Cardiac muscle cell (in vitro differentiated cells and primary cell): ENCODE results near the gene CCDC30. TPM values are rescaled to one million over a fixed set of nuclear protein-coding genes. Genes with fewer than 3 reads are reported as not detected.

Source experiments
- DNase-seq, 2 donors: peaks; one replicate each; pipeline versions ENCODE4 v3.0.0 to v3.0.0-alpha.2; 2010 to 2017; ENCODE audit warnings: low read depth in 1 of 2, low spot score in 1 of 2
- H3K27ac ChIP-seq: fragments of 200-600 bp; sonication (generic); 2 replicates; pipeline ENCODE4 v1.5.1; 2016
- H3K27me3 ChIP-seq: fragments of 200-600 bp; sonication (generic); 2 replicates; pipeline ENCODE4 v1.6.0; 2016; ENCODE audit warnings: control low read depth
- H3K36me3 ChIP-seq: fragments of 200-600 bp; sonication (generic); 2 replicates; pipeline ENCODE4 v1.5.1; 2016; ENCODE audit warnings: control low read depth
- H3K4me1 ChIP-seq: fragments of 200-600 bp; sonication (generic); 2 replicates; pipeline ENCODE4 v1.8.1; 2017; ENCODE audit warnings: low read depth, mild to moderate bottlenecking, mixed run types
- H3K4me3 ChIP-seq: fragments of 200-600 bp; sonication (generic); 2 replicates; pipeline ENCODE4 v1.5.1; 2016; ENCODE audit warnings: mild to moderate bottlenecking
- H3K9me3 ChIP-seq: fragments of 200-600 bp; sonication (generic); 2 replicates; pipeline ENCODE4 v1.5.1; 2017; ENCODE audit warnings: low read depth, mild to moderate bottlenecking, control low read depth
- polyA plus RNA-seq: library from polyadenylated mRNA; unstranded; fragments of >200 nt; fragmentation: Nextera tagmentation; extraction: Ambion mirVana; gene quantifications from 2 replicates; pipeline ENCODE4 v1.2.1, GENCODE V29; 2016
- total RNA-seq: library from RNA; depleted of rRNA; stranded (reverse); fragments of >200 nt; gene quantifications from 2 replicates; pipeline ENCODE4 v1.2.3, GENCODE V29; 2016
- TF ChIP-seq, protein P1 (sequence below): IDR thresholded peaks from 2 replicates; pipeline ENCODE4 v1.5.1; 2012; ENCODE audit warnings: low read depth, mild to moderate bottlenecking, low read length

CCDC30 gene
- total and polyA plus RNA-seq, 2 experiments from 2014 or later, result 1.8 to 4.2 TPM

- H3K4me3 ChIP-seq, result no peak overlapping the region
- no peak overlapping the region for H3K27ac ChIP-seq
- no peaks in the 10 kb centered on the region for H3K36me3 ChIP-seq
- no peak for DNase-seq
- no peaks in the 10 kb centered on the region for H3K27me3 ChIP-seq
- H3K9me3 ChIP-seq, result no peaks in the 10 kb centered on the region
- TF ChIP-seq, protein P1, sequence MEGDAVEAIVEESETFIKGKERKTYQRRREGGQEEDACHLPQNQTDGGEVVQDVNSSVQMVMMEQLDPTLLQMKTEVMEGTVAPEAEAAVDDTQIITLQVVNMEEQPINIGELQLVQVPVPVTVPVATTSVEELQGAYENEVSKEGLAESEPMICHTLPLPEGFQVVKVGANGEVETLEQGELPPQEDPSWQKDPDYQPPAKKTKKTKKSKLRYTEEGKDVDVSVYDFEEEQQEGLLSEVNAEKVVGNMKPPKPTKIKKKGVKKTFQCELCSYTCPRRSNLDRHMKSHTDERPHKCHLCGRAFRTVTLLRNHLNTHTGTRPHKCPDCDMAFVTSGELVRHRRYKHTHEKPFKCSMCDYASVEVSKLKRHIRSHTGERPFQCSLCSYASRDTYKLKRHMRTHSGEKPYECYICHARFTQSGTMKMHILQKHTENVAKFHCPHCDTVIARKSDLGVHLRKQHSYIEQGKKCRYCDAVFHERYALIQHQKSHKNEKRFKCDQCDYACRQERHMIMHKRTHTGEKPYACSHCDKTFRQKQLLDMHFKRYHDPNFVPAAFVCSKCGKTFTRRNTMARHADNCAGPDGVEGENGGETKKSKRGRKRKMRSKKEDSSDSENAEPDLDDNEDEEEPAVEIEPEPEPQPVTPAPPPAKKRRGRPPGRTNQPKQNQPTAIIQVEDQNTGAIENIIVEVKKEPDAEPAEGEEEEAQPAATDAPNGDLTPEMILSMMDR, result no peak
- no peaks in the 10 kb centered on the region for H3K4me1 ChIP-seq
These were observed 122.9 kb downstream of the CCDC30 start for GRCh38 chr1:42586016-42586415.

DNA sequence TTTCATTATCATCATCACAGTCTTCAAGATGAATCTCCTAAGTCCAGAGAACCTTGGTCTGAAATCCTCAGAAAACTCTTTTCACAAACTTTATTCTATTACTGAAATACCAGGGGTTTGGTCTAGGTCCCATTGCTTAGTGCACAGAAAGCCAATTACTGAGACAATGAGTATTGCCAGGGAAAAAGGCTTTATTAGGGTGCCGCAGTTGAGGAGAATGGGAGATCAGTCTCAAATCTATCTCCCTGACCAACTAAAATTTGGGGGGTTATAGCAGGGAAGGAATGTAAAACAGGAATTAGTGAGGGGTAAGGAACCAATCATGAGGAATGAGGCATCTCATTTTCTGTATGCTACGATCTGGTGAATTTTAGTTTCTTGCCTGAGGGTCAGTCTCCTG, 124.7 kb downstream of the CCDC30 start:
- H3K9me3 ChIP-seq, result no peaks in the 10 kb centered on the region
- TF ChIP-seq, protein P1, result no peak
- DNase-seq, result no peak
- no peaks in the 10 kb centered on the region for H3K4me1 ChIP-seq
- H3K27me3 ChIP-seq, result no peaks in the 10 kb centered on the region
- no peak overlapping the region for H3K27ac ChIP-seq
- no peak overlapping the region for H3K4me3 ChIP-seq
- H3K36me3 ChIP-seq, result no peaks in the 10 kb centered on the region

- TF ChIP-seq, protein P1, result no peak
- Histone ChIP-seq H3K9me3 (no peaks in the 10 kb centered on the region), H3K36me3 (no peaks in the 10 kb centered on the region), H3K27me3 (no peaks in the 10 kb centered on the region), H3K4me1 (no peaks in the 10 kb centered on the region), H3K27ac (no peak overlapping the region), H3K4me3 (no peak overlapping the region)
- no peak for DNase-seq
These were observed 129.7 kb downstream of the CCDC30 start for GRCh38 chr1:42592811-42593210.

DNA sequence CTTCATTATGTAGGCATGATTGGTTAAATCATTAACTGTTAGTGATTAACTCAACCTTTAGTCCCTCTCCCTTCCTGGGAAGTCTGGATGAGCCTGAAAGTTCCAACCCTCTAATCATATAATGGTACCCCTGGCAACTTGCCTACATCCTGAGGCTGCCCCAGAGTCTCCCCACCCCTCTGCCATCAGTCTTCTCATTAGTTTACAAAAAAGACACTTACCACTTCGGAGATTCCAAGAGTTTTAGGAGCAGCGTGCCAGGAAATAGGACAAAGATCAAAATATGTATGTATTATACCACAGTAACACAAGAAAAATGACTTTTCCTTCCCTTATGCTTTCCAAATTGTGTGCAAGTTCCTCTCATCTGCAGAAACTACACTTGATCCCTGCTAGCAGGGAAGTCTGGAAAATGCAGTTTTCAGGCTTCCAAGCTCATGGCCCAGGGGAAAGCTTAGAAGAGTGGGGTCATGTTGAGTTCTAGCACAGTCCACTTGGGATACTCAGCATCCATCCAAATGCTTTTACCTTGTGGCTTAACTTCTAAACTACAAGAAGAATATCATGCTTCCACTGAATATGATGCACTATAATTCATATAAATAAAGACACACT, 130.5 kb downstream of the CCDC30 start:
- Histone ChIP-seq H3K27me3 (no peaks in the 10 kb centered on the region), H3K9me3 (no peaks in the 10 kb centered on the region), H3K4me3 (no peak overlapping the region), H3K27ac (no peak overlapping the region), H3K36me3 (no peaks in the 10 kb centered on the region), H3K4me1 (no peaks in the 10 kb centered on the region)
- no peak for DNase-seq
- TF ChIP-seq, protein P1, result no peak

- no peak for DNase-seq
- H3K36me3 ChIP-seq, result no peaks in the 10 kb centered on the region
- no peak overlapping the region for H3K4me3 ChIP-seq
- no peaks in the 10 kb centered on the region for H3K27me3 ChIP-seq
- TF ChIP-seq, protein P1, result no peak
- H3K4me1 ChIP-seq, result no peaks in the 10 kb centered on the region
- H3K9me3 ChIP-seq, result no peaks in the 10 kb centered on the region
- no peak overlapping the region for H3K27ac ChIP-seq
These were observed 138.4 kb downstream of the CCDC30 start for GRCh38 chr1:42601472-42601871.

DNA sequence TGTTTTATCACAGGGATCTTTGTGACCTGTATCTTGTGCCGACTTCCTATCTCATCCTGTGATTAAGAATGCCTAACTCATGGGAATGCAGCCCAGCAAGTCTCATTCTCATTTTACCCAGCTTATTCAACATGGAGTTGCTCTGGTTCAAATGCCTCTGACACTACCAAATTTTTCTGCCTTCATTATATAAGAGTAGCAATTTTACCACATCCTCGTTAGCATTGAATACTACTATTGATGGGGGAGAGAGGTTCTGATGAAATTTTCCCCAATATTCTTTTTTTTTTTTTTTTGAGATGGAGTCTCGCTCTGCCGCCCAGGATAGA, 150.7 kb downstream of the CCDC30 start:
- no peak for DNase-seq
- no peaks in the 10 kb centered on the region for H3K4me1 ChIP-seq
- H3K4me3 ChIP-seq, result no peak overlapping the region
- no peak overlapping the region for H3K27ac ChIP-seq
- no peaks in the 10 kb centered on the region for H3K36me3 ChIP-seq
- no peaks in the 10 kb centered on the region for H3K9me3 ChIP-seq
- no peaks in the 10 kb centered on the region for H3K27me3 ChIP-seq
- TF ChIP-seq, protein P1, result no peak
